HCT116 (cell line): Measurements from ENCODE around the gene TEDC2.

Experiments used
- CEBPB ChIP-seq: IDR thresholded peaks from 2 replicates; pipeline ENCODE4 v1.6.1; 2012; ENCODE audit warnings: low read depth
- EZH2 ChIP-seq: fragments of 200-600 bp; sonication (generic); IDR thresholded peaks from 2 replicates; pipeline ENCODE4 v1.6.1; 2017; ENCODE audit warnings: antibody characterized with exemption, mixed run types
- JUND ChIP-seq: IDR thresholded peaks from 2 replicates; pipeline ENCODE4 v1.6.1; 2012
- POLR2A ChIP-seq: IDR thresholded peaks from 2 replicates; pipeline ENCODE4 v1.7.0; 2011; ENCODE audit warnings: borderline replicate concordance; ENCODE audit not compliant: insufficient read depth, insufficient read length; ENCODE audit errors: extremely low read depth
- POLR2AphosphoS5 ChIP-seq: IDR thresholded peaks from 2 replicates; pipeline ENCODE4 v1.6.1; 2011; ENCODE audit warnings: mild to moderate bottlenecking, low read depth, low read length, moderate library complexity
- SP1 ChIP-seq: IDR thresholded peaks from 2 replicates; pipeline ENCODE4 v1.6.1; 2012; ENCODE audit warnings: low read depth
- SRF ChIP-seq: IDR thresholded peaks from 2 replicates; pipeline ENCODE4 v1.6.1; 2012; ENCODE audit warnings: low read depth
- TF ChIP-seq, protein P1 (sequence below), 3 experiments: fragments of 200-600 bp in 1 of 3; sonication (generic) in 1 of 3; IDR thresholded peaks in 2 of 3; conservative IDR thresholded peaks in 1 of 3; 2 replicates each; pipeline ENCODE4 v1.5.1; 2012 to 2017; ENCODE audit warnings: low read depth in 2 of 3, low read length in 2 of 3, antibody characterized with exemption in 1 of 3, borderline replicate concordance in 1 of 3, control low read depth in 1 of 3, mild to moderate bottlenecking in 1 of 3, mixed read lengths in 1 of 3, mixed run types in 1 of 3, moderate library complexity in 1 of 3; ENCODE audit not compliant: insufficient read depth in 1 of 3
- TF ChIP-seq, protein P2 (sequence below): IDR thresholded peaks from 2 replicates; pipeline ENCODE4 v1.6.1; 2012
- TF ChIP-seq, protein P3 (sequence below): IDR thresholded peaks from 2 replicates; pipeline ENCODE4 v1.6.1; 2012; ENCODE audit warnings: low read depth

DNA sequence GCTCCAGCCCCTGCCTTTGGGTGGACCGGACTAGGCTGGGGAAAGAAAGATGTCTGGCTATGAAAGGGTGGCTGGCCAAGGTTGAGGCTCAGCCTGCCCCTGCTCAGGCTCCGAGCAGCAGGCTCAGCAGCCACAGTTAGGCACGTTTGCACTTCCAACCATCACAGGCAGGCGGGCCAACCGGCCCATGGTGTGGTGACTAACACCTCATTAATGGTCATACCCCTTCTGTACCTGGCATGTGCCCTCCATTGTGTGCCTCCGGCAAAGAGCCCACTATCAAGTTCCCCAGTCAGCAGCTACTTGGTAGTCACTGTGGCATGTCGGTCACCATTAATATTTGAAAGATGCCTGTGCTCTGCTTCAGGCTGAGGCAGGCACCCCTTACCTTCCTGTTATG lies 21.8 kb downstream of the TEDC2 start:
- TF ChIP-seq CEBPB (no peak), EZH2 (no peak), POLR2A (no peak), POLR2AphosphoS5 (no peak), SRF (no peak), JUND (no peak), SP1 (no peak)
- TF ChIP-seq, protein P1, sequence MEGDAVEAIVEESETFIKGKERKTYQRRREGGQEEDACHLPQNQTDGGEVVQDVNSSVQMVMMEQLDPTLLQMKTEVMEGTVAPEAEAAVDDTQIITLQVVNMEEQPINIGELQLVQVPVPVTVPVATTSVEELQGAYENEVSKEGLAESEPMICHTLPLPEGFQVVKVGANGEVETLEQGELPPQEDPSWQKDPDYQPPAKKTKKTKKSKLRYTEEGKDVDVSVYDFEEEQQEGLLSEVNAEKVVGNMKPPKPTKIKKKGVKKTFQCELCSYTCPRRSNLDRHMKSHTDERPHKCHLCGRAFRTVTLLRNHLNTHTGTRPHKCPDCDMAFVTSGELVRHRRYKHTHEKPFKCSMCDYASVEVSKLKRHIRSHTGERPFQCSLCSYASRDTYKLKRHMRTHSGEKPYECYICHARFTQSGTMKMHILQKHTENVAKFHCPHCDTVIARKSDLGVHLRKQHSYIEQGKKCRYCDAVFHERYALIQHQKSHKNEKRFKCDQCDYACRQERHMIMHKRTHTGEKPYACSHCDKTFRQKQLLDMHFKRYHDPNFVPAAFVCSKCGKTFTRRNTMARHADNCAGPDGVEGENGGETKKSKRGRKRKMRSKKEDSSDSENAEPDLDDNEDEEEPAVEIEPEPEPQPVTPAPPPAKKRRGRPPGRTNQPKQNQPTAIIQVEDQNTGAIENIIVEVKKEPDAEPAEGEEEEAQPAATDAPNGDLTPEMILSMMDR (IDR thresholded peaks at IDR 0.05 in 2 of 3, conservative IDR thresholded peaks at IDR 0.05 in 1 of 3; ENCODE audit: borderline replicate concordance in 1 of 3, insufficient read depth in 1 of 3, low read depth in 2 of 3, low read length in 2 of 3): no peak
- TF ChIP-seq, protein P2, sequence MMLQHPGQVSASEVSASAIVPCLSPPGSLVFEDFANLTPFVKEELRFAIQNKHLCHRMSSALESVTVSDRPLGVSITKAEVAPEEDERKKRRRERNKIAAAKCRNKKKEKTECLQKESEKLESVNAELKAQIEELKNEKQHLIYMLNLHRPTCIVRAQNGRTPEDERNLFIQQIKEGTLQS: no peak
- TF ChIP-seq, protein P3, sequence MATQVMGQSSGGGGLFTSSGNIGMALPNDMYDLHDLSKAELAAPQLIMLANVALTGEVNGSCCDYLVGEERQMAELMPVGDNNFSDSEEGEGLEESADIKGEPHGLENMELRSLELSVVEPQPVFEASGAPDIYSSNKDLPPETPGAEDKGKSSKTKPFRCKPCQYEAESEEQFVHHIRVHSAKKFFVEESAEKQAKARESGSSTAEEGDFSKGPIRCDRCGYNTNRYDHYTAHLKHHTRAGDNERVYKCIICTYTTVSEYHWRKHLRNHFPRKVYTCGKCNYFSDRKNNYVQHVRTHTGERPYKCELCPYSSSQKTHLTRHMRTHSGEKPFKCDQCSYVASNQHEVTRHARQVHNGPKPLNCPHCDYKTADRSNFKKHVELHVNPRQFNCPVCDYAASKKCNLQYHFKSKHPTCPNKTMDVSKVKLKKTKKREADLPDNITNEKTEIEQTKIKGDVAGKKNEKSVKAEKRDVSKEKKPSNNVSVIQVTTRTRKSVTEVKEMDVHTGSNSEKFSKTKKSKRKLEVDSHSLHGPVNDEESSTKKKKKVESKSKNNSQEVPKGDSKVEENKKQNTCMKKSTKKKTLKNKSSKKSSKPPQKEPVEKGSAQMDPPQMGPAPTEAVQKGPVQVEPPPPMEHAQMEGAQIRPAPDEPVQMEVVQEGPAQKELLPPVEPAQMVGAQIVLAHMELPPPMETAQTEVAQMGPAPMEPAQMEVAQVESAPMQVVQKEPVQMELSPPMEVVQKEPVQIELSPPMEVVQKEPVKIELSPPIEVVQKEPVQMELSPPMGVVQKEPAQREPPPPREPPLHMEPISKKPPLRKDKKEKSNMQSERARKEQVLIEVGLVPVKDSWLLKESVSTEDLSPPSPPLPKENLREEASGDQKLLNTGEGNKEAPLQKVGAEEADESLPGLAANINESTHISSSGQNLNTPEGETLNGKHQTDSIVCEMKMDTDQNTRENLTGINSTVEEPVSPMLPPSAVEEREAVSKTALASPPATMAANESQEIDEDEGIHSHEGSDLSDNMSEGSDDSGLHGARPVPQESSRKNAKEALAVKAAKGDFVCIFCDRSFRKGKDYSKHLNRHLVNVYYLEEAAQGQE: no peak
